Measurements from ENCODE around the gene GH2.

DNA sequence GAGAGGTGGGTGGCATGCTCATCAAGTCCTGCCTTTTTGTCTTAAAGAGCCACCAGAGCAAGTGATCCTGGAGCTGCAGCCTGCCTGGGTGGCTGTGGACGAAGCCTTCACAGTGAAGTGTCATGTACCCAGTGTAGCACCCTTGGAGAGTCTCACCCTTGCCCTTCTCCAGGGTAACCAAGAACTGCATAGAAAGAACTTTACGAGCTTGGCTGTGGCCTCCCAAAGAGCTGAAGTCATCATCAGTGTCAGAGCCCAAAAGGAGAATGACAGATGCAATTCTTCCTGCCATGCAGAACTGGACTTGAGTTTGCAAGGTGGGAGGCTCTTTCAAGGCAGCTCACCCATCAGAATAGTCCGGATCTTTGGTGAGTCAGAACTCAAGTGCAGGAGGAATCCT lies 22.5 kb downstream of the GH2 start:
- TF ChIP-seq, protein P1, sequence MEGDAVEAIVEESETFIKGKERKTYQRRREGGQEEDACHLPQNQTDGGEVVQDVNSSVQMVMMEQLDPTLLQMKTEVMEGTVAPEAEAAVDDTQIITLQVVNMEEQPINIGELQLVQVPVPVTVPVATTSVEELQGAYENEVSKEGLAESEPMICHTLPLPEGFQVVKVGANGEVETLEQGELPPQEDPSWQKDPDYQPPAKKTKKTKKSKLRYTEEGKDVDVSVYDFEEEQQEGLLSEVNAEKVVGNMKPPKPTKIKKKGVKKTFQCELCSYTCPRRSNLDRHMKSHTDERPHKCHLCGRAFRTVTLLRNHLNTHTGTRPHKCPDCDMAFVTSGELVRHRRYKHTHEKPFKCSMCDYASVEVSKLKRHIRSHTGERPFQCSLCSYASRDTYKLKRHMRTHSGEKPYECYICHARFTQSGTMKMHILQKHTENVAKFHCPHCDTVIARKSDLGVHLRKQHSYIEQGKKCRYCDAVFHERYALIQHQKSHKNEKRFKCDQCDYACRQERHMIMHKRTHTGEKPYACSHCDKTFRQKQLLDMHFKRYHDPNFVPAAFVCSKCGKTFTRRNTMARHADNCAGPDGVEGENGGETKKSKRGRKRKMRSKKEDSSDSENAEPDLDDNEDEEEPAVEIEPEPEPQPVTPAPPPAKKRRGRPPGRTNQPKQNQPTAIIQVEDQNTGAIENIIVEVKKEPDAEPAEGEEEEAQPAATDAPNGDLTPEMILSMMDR (tag by site-specific recombination; IDR thresholded peaks at IDR 0.05) = no peak
- no peak for TF ChIP-seq KLF8 (tag by site-specific recombination; IDR thresholded peaks at IDR 0.05)
